ENCODE results near the gene DUSP7.

- no peak for TF ChIP-seq CTCF (IDR thresholded peaks at IDR 0.05 in 4 of 5, conservative IDR thresholded peaks at IDR 0.05 in 1 of 5)
- no peak for TF ChIP-seq POLR2A (IDR thresholded peaks at IDR 0.05)
These were observed 26.8 kb downstream of the DUSP7 start for GRCh38 chr3:52029535-52029934.
